Activated CD4-positive, alpha-beta T cell treated with anti-CD3 and anti-CD28 coated beads for 4 hours (primary cell): ENCODE data around the gene ZDHHC4.
"Not testable (repeated sequence)": the region's sequence is repeated elsewhere in the genome, so short reads cannot be mapped to it uniquely, and the experiment has no call there.

ENCODE experiments used
- DNase-seq, 2 donors: peaks; one replicate each; pipeline ENCODE4 v3.0.0-alpha.2; 2020

Gene ZDHHC4

DNA sequence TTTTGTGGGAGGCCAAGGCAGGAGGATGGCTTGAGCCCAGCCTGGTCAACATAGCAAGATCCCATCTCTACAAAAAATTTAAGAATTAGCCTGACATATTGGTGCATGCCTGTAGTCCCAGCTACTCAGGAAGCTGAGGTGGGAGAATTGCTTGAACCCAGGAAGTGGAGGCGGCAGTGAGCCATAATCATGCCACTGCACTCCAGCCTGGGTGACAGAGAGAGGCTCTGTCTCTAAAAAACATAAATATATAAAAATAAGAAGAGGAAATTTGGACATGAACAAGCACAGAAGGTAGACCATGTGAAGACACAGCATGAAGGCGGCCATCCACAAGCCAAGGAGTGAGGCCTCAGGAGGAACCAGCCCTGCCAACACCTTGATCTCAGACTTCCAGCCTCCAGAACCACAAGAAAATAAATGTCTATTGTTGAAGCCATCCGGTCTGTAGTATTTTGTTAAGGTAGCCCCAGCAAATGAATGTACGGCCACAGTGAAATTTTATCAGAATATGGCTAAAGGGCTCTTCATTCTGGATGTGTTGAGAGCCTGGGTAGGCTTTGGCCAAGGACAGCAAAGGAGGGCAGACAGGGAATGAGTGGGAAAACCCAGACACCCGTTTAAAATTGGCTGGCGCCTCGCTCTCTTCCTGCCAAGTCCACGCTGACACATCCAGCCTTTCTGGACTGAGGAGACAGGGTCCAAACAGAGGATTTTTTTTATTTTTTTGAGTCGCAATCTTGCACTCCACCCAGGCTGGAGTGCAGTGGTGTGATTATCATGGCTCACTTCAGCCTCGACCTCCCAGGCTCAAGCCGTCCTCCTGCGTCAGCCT, 13.1 kb upstream of the ZDHHC4 start:
- DNase-seq = no peak

DNA sequence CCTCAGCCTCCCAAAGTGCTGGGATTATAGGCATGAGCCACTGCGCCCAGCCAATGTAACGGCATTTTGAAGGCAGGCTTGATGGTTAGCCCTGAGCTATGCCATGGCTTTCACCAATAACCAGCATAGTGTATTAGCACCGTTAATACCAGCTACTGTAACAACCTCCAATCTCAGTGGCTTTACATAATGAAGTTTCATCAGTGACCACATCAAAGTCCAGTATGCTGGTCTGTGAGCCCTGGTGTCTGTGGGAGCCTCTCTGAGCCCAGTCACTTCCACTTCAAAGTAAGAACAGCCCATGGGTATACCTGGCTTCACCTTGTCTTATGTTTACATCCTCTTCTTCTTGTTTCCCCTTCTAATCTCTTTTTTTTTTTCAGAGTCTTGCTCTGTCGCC, 11.6 kb upstream of the ZDHHC4 start:
- no peak for DNase-seq

DNA sequence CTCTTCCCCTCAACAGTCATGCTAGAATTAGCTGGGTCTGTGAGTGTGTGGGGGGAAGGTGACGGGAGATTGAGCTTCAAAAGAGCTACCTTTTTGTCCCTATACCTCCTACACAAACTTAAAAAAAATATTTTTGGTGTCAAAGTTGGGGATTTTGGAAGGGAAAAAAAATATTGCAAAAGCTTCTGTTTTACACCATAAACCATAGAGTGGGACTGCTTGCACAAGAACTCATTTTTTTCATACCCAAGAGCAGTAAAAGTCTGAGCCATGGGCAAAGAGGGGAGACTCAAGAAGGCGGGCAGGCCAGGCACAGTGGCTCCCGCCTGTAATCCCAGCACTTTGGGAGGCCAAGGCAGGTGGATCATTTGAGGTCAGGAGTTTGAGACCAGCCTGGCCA, 9.4 kb upstream of the ZDHHC4 start:
- DNase-seq = no peak

DNA sequence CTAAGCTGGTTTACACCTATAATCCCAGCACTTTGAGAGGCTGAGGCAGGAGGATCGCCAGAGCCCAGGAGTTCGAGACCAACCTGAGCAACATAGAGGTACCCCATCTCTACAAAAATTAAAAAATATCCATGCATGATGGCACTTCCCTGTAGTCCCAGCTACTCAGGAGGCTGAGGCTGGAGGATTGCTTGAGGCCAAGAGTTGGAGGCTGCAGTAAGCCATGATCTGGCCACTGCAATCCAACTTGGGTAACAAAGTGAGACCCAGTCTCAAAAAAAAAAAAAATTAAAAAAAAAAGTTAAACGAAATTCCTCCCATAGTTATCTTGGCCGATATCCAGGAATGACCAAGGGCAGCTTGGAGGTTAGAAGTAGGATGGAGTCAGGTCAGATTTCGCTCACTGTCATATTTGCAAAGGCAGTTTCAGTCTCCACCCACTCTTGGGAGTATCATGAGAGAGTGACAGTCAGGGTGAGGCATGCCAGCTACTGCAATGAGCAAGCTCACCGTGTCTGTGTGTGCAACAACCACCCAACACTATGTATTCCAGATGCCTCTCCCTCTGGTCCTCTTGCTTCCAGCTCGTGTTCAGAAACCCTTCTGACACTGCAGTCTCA, 6.0 kb upstream of the ZDHHC4 start:
- no peak for DNase-seq

DNA sequence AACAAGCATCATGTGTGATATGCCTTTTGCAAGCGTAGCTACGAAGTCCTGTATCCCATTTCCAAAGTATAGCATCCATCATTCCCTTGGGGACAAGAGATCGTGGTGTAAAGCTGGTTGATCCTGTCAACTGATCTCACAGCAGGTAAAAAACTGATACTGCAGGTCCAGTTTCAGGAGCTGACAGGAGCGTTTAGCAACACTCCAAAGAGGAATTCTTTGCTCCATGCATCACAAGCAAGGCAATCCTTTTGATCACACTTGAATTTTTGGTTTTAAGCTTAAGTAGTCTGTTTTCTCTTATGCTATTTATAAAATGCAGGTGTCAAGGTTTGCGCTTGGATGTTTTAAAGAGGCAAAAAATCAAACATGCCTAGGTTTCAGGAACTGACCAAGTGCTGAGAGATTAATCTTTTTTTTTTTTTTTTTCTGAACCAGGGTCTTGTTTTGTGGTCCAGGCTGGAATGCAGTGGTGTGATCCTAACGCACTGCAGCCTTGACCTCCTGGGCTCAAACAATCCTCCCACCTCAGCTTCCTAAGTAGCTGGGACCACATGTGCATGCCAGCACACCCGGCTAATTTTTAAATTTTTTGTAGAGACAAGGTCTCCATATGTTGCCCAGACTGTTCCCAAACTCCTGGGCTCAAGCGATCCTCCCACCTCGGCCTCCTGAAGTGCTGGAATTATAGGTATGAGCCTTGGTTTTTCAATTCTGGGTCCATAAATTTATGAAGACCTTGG, 1.8 kb upstream of the ZDHHC4 start:
- DNase-seq = no peak

DNA sequence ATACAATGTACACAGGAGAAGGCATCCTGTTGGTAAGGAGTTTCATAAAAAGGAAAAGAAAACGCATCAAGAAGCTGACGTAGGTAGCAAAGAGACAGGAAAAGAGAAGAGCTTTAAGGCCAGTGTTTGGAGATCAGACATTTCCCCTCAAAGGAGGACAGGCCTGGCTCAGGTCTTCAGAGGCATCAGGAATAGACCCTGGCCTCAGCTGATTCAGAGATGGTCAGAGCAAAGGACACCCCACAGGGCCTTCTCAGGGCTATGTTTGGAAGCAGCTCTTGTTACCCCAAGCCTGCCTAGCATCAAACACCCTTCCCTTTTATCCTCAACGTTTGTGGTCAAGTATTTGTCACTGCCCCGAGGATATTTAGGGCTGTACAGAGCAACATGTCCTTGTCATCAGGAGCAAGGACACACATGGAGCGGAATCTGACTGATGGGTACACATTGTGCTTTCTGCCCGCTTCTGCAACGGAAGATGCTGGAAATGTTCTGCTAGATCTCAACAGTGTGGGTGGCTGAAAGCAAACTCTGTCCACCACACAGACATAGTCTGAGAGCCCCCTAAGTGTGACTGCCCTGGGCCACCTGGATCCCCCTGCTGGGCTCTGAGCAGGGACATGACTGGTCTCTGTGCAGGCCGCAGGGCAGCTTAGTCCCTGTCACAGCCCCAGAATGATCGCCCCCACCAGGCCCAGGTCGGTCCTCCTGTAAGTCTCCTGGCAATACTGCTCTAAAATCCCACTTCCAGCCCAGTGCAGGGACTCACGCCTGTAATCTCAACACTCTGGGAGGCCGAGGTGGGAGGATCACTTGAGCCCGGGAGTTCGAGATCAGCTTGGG, 1.0 kb upstream of the ZDHHC4 start:
- no peak for DNase-seq

DNA sequence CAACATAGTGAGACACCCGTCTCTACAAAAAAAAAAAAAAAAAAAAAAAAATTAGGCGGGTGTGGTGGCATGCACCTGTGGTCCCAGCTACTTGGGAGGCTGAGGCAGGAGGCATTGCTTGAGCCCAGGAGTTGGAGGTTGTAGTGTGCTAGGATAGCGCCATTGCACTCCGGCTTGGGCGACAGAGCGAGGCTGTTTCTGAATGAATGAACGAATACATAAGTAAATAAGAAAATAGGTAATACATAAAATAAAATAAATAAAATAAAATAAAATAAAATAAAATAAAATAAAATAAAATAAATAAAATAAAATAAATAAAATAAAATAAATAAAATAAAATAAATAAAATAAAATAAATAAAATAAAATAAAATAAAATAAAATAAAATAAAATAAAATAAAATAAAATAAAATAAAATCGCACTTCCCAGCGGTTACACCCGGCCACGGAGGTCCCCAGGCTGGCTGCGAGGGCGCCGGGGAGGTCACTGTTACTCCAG, 336 bp upstream of the ZDHHC4 start:
- DNase-seq = not testable (repeated sequence)

DNA sequence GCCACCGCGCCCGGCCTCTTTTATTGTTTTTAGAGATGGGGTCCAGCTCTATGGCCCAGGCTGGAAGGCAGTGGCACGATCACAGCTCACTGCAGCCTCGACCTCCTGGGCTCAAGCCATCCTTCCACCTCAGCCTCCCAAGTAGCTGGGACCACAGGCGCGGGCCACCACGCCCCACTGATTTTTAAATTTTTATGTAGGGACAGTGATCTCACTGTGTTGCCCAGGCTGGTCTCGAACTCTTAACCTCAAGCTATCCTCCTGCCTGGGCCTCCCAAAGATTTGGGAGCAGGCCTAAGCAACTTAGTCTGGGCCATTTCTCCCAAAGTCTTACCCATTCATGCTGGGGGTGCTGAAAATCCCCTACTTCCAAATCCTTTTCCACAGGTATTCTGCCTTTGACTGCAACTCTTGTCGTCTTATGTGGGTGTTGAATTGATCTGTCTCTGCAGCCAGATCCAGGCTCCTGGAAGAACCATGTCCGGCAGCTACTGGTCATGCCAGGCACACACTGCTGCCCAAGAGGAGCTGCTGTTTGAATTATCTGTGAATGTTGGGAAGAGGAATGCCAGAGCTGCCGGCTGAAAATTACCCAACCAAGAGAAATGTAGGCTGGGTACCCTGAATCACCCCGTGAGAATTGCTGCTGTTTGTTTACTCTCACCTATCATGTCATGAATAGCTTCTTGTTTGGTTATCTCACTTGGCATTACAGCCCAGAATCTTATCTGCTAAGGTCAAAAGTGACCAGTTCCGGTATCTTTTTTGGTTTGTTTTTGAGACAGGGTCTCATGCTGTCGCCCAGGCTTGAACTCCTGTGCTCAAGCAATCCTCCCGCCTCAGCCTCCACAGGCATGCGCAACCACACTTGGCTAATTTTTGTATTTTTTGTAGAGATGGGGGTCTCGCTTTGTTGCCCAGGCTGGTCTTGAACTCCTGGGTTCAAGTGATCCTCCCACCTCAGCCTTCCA, 1.1 kb downstream of the ZDHHC4 start:
- no peak for DNase-seq

DNA sequence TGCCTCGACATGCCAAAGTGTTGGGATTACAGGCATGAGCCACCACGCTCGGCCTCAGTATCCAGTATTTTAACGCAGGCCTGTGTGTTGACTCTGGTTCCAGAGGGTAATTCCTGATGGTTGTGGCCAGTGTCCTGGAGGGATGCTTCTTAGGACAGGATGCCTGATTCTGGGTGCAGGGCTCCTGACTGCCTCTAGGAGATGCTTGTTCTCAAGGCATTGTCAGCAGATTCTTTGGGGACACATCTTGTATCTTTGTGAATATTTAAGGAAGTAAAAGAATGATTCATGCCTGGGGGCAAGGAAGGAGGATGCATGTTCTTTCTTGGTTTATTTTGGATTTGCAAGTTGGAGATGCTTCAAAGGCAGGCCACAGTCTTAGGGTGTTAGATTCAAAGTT, 2.2 kb downstream of the ZDHHC4 start:
- DNase-seq = no peak

DNA sequence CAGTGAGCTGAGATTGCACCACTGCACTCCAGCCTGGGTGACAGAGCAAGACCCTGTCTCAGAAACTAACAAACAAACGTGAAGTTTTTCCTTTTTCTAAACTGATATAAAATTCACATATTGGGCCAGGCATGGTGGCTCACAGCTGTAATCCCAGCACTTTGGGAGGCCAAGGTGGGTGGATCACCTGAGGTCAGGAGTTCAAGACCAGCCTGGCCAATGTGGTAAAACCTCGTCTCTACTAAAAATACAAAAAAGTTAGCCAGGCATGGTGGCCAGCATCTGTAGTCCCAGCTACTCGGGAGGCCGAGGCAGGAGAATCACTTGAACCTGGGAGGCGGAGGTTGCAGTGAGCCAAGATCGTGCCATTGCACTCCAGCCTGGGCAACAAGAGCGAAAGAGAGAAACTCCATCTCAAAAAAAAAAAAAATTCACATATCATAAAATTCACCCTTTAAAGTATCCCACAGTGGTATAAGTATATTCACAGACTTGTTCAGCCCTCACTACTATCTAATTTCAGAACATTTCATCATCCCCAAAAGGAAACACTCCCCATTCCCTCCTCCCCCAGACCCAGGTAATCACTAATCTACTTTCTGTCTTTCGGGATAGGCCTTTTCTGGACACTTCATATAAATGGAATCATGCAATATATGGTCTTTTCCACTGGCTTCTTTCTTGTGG, 8.6 kb downstream of the ZDHHC4 start:
- DNase-seq = not testable (repeated sequence)

DNA sequence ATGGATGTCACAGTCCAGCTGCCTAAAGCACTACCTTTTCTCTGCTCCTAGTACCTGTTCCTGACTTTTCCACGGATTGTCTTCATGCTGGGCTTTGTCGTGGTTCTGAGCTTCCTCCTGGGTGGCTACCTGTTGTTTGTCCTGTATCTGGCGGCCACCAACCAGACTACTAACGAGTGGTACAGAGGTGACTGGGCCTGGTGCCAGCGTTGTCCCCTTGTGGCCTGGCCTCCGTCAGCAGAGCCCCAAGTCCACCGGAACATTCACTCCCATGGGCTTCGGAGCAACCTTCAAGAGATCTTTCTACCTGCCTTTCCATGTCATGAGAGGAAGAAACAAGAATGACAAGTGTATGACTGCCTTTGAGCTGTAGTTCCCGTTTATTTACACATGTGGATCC, 11.3 kb downstream of the ZDHHC4 start:
- DNase-seq = no peak

DNA sequence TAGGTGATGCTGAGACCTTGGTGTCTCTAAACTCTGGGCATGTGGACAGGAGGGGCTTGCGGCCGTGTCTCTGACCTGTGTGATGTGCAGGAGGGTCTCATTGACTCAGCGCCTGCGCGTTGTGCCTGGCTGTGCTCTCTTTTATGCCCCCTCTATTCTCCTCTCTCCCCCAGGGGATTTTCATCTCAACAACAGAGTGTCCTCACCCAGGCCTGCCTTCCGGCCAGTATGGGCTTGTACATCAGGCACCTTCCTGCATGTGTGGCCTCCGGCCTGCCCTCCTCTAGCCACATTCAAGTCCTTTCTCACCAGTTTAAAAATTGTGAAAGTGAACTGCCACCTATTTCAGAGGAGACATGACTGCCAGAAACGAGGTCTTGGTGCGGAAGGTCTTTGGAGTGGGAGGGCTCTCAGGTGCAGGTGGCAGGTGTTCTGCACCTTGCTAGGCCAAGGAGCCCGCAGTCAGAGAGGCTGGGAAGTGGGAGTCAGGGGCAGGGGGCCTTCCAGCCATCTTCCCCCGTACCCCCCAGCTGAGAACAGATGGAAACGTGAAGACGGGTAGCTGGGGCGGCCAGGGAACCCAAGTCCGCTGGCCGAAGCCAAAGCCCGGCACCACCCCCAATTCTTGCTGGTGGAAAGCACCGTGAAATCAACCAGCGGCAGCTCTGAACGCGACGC, 12.0 kb downstream of the ZDHHC4 start:
- no peak for DNase-seq

DNA sequence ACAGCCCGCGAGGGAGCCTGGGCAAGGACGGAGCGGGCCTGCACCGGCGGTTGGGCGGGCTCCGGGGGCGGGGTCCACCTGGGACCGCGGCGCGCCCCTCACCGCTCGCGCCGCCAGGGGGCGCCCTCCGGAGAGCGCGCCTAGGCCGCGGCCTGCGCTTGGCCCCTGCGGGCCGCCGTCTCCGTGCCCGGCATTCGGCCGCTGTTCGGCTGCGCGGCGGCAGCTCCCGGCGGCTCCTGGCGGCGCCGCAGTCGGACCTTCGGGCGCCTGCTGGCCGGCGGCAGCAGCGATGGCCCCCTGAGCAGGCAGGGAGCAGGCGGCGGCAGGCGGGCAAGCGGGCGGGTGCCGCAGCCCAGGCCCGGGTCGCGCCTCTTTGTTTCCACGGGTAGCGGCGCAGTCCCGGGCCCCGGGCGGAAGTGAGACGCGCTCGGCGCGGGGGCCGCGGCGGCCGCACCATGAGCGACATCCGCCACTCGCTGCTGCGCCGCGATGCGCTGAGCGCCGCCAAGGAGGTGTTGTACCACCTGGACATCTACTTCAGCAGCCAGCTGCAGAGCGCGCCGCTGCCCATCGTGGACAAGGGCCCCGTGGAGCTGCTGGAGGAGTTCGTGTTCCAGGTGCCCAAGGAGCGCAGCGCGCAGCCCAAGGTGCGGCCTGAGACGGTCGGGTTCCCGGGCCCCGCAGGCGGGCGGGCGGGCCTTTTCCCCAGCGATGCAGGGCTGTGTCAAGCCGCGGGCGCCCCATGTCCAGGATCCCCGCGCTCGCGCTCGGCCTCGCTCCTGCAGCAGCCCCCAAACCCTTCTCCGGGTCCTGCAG, 12.8 kb downstream of the ZDHHC4 start, which contains the start of gene INTS15:
Gene INTS15 (plus strand): TSS at position 193 of the 816 bp plus-strand sequence. CDS start 263 bp downstream, at position 456.
- DNase-seq = peak; percentile 73 to 80

DNA sequence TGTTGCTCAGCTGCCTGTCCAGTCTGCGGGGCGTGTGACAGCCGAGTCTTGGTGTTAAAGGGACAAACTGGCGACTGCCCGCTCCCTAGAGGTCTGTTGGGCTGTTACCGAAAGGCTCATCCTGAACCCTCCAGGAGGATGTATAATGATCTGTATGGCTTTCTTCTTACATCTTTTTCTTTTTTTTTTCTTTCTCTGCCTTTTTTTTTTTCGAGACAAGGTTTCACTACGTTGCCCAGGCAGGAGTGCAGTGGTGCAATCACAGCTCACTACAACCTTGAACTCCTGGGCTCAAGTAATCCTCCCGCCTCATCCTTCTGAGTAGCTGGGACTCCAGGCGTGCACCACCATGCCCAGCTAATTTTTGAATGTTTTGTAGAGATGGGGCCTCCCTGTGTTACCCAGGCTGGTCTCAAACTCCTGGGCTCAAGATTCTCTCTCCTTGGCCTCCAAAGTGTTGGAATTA, 13.4 kb downstream of the ZDHHC4 start:
- DNase-seq = no peak

DNA sequence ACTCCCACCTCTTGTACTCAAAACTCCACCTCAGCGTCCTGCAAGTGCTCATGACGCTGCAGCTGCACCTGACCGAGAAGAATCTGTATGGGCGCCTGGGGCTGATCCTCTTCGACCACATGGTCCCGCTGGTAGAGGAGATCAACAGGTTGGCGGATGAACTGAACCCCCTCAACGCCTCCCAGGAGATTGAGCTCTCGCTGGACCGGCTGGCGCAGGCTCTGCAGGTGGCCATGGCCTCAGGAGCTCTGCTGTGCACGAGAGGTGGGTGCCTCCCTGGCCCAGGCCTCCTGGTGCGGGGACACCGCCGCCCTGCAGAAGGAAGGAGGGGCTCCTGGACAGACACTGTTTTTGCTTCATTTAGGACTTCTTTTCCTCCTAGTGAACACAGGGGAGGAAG, 22.8 kb downstream of the ZDHHC4 start:
- DNase-seq = no peak

DNA sequence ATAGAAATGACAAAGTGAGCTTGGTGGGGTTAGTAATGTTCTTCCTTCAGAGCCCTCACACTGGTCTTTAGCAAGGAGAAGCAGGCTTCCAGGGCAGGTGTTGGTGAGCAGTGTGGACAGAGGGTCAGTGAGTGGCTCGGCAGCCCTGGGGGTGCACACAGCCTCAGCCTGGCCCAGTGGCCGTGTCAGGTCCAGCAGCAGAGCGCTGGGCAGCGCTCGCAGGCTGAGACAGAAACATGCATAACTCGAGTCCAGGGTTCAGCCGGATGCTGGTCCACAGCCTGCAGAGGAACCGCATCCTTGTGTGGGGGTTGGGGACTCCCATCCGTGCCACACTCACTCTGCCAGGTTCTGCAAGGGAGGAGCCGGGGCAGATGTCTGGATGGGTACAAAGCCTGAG, 27.2 kb downstream of the ZDHHC4 start:
- no peak for DNase-seq

DNA sequence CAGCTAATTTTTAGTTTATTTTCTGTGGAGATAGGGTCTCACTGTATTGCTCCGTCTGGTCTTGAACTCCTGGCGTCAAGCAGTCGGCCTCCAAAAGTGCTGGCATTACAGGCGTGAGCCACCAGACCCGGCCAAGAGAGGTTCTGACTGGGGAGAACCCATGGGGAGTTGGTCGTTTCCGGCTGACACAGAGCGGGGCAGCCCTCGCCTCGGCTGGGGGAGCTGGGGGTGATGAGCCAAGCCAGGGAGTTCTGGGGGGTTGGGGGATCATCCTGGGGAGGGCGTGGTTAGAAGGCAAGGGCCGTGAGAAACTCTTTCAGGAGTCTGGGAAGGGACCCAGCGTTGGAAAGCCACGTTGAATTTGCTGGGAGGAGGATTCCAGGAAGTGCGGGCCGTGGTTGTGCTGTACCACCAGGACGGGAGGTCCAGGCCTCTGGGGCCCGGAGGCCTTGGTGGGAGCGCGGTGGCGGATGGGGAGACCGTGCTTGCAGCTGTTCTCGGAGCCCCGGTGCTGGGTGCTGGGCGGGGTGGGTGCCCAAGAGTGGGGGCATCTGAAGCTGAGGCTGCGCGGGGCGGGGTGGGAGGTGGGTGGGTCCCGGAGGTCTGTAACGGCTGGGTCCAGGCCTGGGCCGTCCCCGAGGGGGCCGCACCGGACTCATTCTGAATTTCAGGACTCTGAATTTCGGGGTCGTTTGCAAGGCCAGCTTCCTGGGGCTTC, 29.8 kb downstream of the ZDHHC4 start:
- DNase-seq = no peak

DNA sequence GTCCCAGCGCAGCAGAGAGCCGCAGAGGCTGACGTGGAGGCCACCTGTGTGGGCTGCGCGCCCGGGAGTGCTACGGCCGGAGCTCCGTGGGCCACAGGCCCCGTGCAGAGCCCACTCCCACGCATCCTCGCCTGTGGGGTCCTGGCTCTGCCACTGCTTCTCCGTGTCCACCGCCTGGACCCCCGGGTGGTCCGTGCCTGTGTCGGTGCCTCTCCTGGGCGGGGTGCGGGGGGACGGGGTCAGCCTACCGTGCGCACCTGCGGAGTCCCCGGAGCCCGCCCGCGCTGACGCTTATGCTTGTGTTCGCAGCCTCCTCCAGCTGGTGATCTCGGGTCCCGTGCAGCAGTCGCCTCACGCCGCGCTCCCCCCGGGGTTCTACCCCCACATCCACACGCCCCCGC, 30.4 kb downstream of the ZDHHC4 start:
- no peak for DNase-seq
